Effector memory CD4-positive, alpha-beta T cell (primary cell): ENCODE results near the gene F3.

Source experiments
- DNase-seq, 3 donors: peaks; one replicate each; pipeline ENCODE4 v3.0.0-alpha.2; 2020
- H3K27ac ChIP-seq: 2 replicates; pipeline ENCODE4 v1.7.0; 2013; ENCODE audit warnings: mild to moderate bottlenecking, low read length, moderate library complexity; ENCODE audit not compliant: insufficient read depth, poor library complexity, severe bottlenecking
- H3K27me3 ChIP-seq: replicated peaks from 2 replicates; pipeline ENCODE4 v1.7.0; 2013; ENCODE audit warnings: mild to moderate bottlenecking, low read length; ENCODE audit not compliant: insufficient read depth, control insufficient read depth, poor library complexity, severe bottlenecking
- H3K36me3 ChIP-seq: 2 replicates; pipeline ENCODE4 v1.7.0; 2013; ENCODE audit warnings: mild to moderate bottlenecking, low read length, moderate library complexity; ENCODE audit not compliant: control insufficient read depth, insufficient read depth
- H3K4me1 ChIP-seq: 2 replicates; pipeline ENCODE4 v1.7.0; 2013; ENCODE audit warnings: low read length, mild to moderate bottlenecking; ENCODE audit not compliant: control insufficient read depth, insufficient read depth, poor library complexity, severe bottlenecking
- H3K4me3 ChIP-seq: 2 replicates; pipeline ENCODE4 v1.7.0; 2013; ENCODE audit warnings: low read length, low read depth, mild to moderate bottlenecking; ENCODE audit not compliant: insufficient read depth, poor library complexity, severe bottlenecking
- H3K9me3 ChIP-seq: 2 replicates; pipeline ENCODE4 v1.7.0; 2013; ENCODE audit warnings: mild to moderate bottlenecking, low read length, moderate library complexity; ENCODE audit not compliant: control insufficient read depth

F3 gene

GRCh38 chr1:94542088-94542870 lies 720 bp upstream of the F3 start:
- H3K27ac ChIP-seq: no peak overlapping the region
- no peaks in the 10 kb centered on the region for H3K36me3 ChIP-seq
- H3K4me3 ChIP-seq: peak overlapping the region; percentile 16
- peaks cover 10% of the 10 kb centered on the region for H3K4me1 ChIP-seq
- no peaks in the 10 kb centered on the region for H3K9me3 ChIP-seq
- DNase-seq: no peak
- peaks cover 15% of the 10 kb centered on the region for H3K27me3 ChIP-seq

- peaks cover 10% of the 10 kb centered on the region for H3K4me1 ChIP-seq
- H3K27me3 ChIP-seq: peaks cover 15% of the 10 kb centered on the region
- H3K27ac ChIP-seq: no peak overlapping the region
- H3K4me3 ChIP-seq: no peak overlapping the region
- no peaks in the 10 kb centered on the region for H3K36me3 ChIP-seq
- no peak for DNase-seq
- no peaks in the 10 kb centered on the region for H3K9me3 ChIP-seq
Observed at GRCh38 chr1:94540440-94541245, 916 bp downstream of the F3 start.

GRCh38 chr1:94539496-94539895 lies 2.1 kb downstream of the F3 start:
- peaks cover 15% of the 10 kb centered on the region for H3K27me3 ChIP-seq
- no peak overlapping the region for H3K27ac ChIP-seq
- H3K4me1 ChIP-seq: peaks cover 10% of the 10 kb centered on the region
- DNase-seq: no peak
- H3K4me3 ChIP-seq: no peak overlapping the region
- no peaks in the 10 kb centered on the region for H3K36me3 ChIP-seq
- no peaks in the 10 kb centered on the region for H3K9me3 ChIP-seq

- H3K4me3 ChIP-seq: no peak overlapping the region
- H3K36me3 ChIP-seq: no peaks in the 10 kb centered on the region
- H3K27me3 ChIP-seq: peaks cover 15% of the 10 kb centered on the region
- DNase-seq: no peak
- H3K27ac ChIP-seq: no peak overlapping the region
- peaks cover 10% of the 10 kb centered on the region for H3K4me1 ChIP-seq
- no peaks in the 10 kb centered on the region for H3K9me3 ChIP-seq
Observed at GRCh38 chr1:94538243-94538827, 3.2 kb downstream of the F3 start.

GRCh38 chr1:94537254-94537653 lies 4.3 kb downstream of the F3 start:
- Histone ChIP-seq H3K27me3 (peaks cover 8% of the 10 kb centered on the region), H3K4me3 (no peak overlapping the region), H3K27ac (no peak overlapping the region), H3K36me3 (no peaks in the 10 kb centered on the region), H3K9me3 (no peaks in the 10 kb centered on the region), H3K4me1 (peaks cover 8% of the 10 kb centered on the region)
- no peak for DNase-seq

- no peak for DNase-seq
- Histone ChIP-seq H3K27ac (no peak overlapping the region), H3K4me3 (no peak overlapping the region), H3K9me3 (no peaks in the 10 kb centered on the region), H3K36me3 (no peaks in the 10 kb centered on the region), H3K27me3 (peaks cover 6% of the 10 kb centered on the region), H3K4me1 (no peaks in the 10 kb centered on the region)
Observed at GRCh38 chr1:94535879-94536278, 5.7 kb downstream of the F3 start.

- H3K4me3 ChIP-seq: no peak overlapping the region
- H3K27ac ChIP-seq: no peak overlapping the region
- no peaks in the 10 kb centered on the region for H3K27me3 ChIP-seq
- H3K9me3 ChIP-seq: no peaks in the 10 kb centered on the region
- DNase-seq: no peak
- H3K36me3 ChIP-seq: no peaks in the 10 kb centered on the region
- no peaks in the 10 kb centered on the region for H3K4me1 ChIP-seq
Observed at GRCh38 chr1:94535095-94535494, 6.5 kb downstream of the F3 start.

- Histone ChIP-seq H3K36me3 (no peaks in the 10 kb centered on the region), H3K9me3 (no peaks in the 10 kb centered on the region), H3K4me3 (no peak overlapping the region), H3K4me1 (no peaks in the 10 kb centered on the region), H3K27me3 (no peaks in the 10 kb centered on the region), H3K27ac (no peak overlapping the region)
- DNase-seq: no peak
Observed at GRCh38 chr1:94532077-94532476, 9.5 kb downstream of the F3 start.

GRCh38 chr1:94531664-94532063 lies 9.9 kb downstream of the F3 start:
- H3K27ac ChIP-seq: no peak overlapping the region
- DNase-seq: no peak
- H3K4me3 ChIP-seq: no peak overlapping the region
- no peaks in the 10 kb centered on the region for H3K9me3 ChIP-seq
- H3K4me1 ChIP-seq: no peaks in the 10 kb centered on the region
- no peaks in the 10 kb centered on the region for H3K36me3 ChIP-seq
- no peaks in the 10 kb centered on the region for H3K27me3 ChIP-seq

GRCh38 chr1:94530373-94530878 lies 11.1 kb downstream of the F3 start:
- DNase-seq: no peak
- no peak overlapping the region for H3K4me3 ChIP-seq
- no peaks in the 10 kb centered on the region for H3K36me3 ChIP-seq
- no peak overlapping the region for H3K27ac ChIP-seq
- H3K9me3 ChIP-seq: no peaks in the 10 kb centered on the region
- H3K4me1 ChIP-seq: no peaks in the 10 kb centered on the region
- H3K27me3 ChIP-seq: no peaks in the 10 kb centered on the region
